HG03108 (cell line): ENCODE measurements around the gene BRWD1.

Source experiments
- ATAC-seq: cut with Tn5 transposase; IDR thresholded peaks from one replicate; pipeline ENCODE4 v1.9.1; 2021; ENCODE audit warnings: moderate library complexity; ENCODE audit not compliant: unreplicated experiment

Gene BRWD1

DNA sequence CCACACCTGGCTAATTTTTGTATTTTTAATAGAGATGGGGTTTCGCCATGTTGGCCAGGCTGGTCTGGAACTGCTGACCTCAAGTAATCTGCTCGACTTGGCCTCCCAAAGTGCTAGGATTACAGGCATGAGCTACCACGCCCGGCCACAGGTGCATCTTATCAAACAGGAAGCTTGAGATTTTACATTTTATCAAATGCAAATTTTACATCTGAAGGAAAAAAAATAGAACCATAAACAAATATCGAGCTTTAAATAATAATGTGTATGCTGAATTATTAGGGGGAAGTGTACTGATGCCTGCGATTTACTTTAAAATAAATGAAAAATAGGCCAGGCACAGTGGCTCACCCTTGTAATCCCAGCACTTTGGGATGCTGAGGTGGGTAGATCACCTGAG lies 16.6 kb upstream of the BRWD1 start:
- no peak for ATAC-seq

DNA sequence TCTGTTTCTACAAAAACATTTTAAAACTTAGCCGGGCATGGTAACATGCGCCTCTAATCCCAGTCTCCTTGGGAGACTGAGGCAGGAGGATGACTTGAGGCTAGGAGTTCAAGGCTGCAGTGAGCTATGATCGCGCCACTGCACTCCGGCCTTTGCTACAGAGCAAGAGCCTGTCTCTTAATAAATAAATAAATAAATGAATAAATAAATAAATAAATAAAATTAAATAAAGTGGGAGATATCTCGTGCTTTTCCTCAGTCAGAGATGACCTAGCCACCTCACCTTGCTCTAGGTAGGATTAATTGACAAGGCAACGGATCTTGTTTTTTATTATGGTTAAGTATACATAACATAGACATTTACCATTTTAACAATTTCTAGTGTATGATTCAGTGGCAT lies 14.3 kb upstream of the BRWD1 start:
- no peak for ATAC-seq

DNA sequence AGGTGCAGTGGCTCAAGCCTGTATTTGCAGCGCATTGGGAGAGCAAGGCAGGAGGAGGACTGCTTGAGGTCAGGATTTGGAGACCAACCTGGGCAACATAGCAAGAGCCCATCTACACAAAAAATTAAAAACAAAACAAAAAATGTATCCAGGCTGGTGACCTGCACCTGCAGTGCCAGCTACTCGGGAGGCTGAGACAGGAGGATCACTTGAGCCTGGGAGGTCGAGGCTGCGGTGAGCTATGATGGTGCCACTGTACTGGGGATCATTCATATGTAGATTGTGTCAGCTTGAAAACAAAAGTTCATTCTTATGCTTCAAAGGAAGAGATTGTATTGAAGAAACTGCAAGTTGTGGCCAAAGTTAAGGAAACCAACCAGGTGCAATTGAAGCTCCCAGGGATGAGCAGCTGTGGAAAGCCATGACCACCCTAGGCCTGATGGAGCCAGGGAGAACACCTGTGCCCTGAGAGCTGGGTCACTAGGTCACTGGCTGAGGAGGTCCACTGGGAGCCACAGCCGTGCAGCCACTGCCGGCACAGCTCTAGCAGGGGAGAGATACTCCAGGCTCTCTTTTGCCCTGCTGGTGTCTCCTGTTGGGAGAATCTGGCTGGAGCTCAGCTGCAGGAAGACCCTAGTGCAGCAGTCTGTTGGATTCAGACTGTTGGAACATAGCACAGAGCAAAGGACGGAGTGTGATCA lies 13.3 kb upstream of the BRWD1 start:
- no peak for ATAC-seq

DNA sequence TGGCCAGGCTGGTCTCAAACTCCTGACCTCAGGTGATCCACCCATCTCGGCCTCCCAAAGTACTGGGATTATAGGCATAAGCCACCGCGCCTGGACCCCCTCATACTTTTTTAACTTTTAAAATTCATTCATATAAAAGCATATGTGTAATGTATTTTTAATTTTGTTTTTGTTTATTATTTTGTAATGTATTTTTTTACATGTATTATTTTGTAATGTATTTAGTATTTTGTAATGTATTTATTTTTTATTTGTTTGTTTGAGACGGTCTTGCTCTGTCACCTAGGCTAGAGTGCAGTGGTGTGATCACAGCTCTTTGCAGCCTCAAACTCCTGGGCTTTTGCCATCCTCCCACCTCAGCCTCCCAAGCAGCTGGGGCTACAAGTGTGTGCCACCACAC lies 12.0 kb upstream of the BRWD1 start:
- ATAC-seq = no peak

DNA sequence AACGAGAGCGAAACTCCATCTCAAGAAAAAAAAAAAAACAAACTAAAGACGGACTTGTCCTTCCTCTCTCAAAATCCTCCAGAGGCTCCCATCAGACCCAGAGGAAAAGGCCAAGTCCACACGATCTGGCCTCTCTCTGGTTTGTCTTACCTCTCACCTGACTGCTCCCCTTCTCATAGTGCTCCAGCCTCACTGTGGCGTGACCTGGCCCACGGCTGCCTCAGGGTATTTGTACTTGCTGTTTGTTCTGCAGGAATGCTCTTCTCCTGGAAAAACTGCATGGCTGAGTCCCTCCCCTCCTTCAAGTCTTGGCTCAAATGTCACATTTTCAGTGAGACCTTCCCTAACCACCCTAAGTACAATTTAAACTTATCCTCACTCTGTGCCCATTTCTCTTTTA lies 8.0 kb upstream of the BRWD1 start:
- no peak for ATAC-seq

DNA sequence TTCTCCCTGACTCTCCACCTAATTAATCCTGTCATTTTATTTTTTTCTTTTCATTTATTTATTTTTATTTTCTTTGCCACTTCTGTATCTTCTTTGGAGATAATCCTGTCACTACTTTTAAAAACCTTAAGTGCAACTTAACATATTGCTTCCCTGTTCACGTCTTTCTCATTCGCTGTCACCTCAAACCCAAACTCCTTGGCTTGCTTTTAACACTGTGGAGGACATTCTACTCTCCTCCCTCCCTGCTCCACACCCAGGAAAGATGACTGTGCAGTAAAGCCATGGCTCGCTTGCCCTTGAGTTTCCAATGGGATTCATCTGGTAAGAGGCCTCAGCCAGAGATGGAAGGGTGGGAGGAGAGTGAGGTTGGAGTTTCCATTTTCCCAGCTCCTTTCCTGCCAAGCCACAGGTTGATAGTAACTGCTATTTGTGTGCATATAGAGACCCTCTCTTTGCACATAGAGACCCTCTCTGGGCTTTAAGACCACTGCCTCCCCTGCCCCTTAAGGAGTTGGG lies 6.4 kb upstream of the BRWD1 start:
- no peak for ATAC-seq

DNA sequence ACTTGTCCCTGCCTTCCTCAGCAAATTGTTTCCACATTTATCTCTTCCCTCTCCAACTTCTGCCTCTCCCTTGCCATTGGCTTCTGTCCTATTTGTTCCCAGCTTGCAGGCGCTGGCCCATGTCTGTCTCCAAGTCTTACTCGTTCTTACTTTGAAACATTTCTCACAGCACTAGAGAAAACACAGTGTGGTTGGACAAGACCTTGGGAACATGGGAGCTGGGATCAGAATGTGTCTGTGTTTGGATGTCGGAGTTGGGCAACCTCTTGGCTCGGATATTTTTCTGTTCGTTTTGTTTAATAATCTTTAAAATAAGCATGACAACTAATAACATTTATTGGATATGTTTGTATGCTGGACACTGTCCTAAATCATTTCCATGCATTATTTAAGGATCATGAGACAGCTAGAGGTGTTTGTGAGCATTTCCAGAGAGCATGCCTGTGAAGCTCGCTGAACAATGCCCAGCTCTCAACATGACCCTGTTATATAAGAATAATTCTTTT lies 5.9 kb upstream of the BRWD1 start:
- ATAC-seq = no peak

DNA sequence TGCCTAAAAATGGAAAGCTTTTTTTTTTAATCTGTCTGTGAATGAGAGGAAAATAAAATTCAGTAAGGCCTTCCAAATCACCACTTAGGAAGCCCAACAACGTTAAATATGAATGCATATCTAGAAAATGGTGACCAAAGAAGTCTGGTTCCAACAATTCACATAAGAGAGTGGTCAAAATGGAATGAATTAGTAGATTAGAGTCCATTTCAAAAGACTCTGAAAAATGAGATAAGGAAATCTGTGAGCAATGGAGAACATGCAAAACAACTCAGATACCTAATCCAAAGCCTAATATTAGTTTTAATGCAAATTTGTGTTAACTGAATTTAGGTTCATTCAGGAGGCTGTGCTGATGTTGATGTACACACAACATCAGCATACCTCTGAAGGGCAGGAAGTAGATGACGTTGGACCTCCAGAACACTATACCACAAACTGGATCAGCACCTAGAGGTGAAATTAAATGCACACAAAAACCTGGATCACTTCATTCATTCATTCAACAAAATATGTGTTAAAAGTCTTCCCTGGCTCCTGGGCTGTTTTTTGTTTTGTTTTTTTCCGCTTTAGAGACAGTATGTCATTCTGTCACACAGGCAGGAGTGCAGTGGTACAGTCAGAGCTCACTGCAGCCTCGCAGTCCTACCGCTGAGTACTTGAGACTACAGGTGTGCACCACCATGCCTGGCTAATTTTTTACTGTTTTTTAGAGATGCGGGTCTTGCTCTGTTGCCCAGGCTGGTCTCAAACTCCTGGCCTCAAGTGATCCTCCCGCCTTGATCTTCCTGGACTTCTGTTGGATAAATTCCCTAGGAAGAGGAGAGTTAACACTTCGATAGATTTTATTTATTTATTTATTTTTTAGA lies 4.9 kb upstream of the BRWD1 start:
- ATAC-seq = no peak

DNA sequence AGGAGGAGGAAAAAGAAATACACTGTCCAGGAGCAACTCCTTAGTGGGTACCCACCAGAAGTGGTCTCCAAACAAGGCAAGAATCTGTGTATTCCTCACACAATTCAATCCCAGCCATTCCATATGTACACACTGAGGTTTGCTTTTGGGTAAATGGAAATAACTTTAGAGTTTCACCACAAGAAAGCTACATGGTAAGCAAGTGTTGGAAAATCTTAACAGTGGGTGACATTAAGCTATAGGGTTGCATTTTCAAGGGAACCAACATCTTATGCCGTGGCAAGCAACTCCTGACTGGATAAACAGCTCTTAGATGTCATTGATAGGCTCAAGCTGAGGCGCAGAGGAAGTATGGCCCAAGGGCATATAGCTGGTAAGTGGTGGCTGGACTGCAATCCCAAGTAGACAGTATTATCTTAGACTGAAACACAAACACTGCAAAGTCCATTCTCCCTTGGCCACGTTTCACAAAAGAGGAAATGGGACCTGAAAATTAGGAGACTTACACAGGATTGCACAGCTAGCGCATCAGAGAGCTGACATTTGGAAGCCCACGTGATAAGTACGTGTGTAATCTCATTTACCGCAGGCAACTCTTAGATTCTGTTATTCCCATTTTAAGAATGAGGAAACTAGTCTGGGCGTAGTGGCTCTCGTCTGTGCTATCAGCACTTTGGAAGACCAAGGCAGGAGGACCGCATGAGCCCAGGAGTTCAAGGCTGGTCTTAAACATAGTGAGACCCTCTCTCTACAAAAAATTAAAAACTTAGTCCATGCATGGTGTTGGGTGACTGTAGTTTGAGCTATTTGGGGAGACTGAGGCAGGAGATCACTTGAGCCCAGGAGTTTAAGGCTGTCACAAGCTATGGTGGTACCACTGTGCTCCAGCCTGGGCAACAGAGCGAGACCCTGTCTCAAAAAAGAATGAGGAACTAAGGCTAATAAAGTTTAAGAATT lies 4.0 kb upstream of the BRWD1 start:
- no peak for ATAC-seq

DNA sequence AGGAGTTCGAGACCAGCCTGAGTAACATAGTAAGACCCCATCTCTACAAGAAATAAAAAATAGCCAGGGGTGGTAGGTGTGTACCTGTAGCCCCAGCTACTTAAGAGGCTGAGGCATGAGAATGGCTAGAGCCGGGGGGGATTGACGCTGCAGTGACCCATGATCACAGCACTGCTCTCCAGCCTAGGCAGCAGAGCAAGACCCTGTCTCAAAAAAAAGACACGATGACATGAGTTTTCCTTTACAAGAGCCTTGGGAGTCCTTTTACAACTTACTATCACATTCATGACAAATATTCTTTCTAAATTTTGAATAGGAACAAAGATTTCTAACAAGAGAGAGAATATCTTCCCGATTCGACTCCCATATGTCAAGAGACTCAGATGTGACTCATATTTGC lies 3.3 kb upstream of the BRWD1 start:
- ATAC-seq = no peak

DNA sequence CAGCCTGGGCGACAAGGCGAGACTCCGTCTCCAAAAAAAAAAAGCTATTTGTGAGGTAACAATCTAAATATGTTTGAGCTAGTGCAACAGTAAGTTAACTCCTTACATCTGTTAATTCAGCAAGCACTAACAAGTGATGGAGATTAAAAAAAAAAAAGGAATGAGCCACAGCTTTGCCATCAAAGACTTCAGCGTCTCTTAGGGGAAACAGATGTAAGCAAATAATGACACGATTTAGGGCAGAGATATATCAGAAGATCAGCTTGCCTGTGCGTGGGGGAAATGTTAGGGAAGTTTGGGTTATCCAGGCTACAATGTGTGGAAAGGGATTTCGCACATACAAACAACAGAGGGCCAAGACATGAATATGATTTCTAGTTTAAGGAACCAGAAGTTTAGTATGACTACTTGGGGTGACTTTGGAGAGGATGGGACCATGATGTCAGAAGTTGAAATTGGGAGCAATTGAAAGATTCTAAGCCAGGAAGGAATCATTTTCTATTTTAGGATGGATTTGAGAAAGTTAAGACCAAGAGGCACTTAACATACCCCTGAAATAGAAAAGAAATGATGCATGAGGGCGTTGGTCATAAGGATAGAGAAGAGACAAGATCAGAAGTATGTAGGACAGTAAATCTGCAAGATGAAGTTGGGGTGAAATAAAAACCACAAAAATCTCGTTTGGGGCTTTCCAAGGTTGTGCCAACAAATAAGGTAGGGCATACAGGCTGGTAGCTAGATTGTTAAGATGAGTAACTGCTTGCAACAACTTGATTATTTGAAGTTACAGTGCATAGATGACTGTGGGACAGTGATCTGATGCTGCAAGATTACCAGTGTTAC lies 2.4 kb upstream of the BRWD1 start:
- ATAC-seq = no peak

DNA sequence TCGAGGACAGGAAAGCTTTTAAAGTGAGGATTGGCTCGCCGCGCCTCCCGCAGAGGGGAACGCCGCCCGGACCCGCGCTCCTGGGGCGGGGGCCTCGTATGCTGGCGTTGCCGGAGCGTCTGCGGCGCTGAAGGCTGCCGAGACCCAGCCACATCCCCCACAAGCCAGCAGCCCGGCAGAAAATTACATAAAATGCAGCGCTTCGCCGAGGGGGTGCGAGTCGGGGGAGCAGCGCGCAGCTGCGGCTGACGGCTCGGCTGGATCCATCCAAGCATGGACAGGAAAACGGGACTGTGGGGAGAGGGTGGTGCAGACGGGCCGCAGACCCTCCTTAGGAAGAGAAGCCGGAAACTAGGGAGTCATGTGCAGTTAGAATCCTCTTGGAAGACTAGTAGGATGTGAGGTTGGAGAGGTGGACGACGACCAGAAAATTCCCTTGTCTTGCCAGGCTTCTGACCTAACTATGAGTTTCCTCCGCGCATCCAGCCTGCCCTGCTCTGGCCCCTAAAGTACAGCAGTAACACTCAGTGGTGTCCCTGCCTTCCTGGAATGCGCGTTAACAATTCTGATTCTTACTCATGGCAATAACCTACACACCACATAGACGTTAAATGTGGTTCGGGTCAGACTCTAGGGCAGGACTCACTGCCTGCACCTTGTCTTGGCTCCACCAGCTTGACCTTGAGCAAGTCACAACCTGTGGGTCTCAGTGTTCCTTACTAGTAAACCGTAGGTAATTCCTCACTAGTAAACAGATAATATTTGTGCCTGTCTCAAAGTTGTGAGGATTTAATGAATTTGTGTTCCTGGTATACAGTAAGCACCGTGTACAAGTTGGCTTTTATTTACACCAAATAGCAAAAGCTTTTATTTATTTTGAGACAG lies 953 bp upstream of the BRWD1 start:
- peak; percentile 15 for ATAC-seq

DNA sequence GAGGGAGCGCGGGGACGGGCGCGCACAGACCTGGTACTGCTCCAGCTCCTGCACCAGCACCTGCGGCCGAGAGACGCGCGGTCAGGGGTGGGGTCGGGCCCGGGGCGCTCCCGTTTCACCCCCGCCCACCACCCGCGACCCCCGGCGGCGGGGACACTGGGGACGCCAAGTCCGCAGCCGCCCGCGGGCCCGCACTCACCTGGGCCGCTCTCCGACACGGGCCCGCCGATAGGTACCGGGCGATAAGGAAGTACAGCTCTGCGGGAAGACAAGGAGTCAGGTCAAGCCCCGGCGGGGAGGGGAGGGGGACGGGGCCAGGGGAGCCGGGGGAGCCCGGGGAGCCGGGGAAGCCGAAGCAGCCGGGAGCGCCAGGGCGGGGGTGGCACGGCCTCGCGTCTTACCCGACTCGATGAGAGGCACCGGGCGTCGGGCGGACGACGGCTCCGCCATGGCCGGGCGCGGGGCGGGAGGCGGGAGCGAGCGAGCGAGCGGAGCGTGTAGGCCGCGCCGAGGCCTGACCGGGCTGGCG lies 326 bp downstream of the BRWD1 start:
- ATAC-seq = no peak

DNA sequence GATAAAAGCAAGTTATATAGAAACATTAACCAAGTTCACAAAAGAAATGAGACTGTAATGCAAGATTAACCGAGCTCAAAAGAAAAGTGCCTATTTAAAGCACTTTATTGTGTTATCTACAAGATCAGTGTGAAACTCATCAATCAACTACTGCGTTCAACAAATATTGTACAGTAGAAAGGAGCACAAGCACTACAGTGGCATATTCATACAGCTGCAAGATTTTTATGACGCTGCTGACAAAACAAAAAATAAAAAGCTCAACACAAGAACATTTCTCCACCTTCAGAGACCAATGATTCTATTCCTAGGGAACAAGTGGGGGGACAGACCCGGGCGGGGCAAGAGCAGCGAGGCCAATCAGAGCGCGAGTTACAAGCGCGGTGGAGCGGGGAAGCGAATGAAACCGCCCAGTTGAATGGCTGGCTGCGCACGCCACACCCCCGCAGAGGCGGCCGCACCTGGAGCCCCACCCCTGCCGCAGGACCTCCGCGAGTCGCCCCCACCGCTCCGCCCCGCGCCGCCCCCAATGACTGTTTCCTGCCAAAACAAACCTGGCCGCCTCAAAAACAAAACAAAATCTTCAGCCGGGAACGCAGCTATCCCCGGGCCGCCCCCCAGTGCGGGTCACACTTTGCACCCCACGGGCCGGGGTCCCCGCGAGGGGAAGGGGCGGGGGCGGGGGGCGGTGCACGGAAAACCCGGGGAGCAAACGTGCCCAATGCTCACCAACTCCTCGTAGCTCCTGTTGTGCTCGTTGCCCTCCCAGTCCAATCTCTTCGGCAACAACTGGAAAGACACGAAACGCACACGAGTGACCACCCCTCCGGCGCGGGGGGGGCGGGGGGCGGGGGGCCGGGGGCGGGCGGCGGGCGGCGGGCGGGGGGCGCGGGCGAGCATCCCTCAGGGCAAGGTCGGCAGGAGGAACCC lies 1.1 kb downstream of the BRWD1 start:
- peak; percentile 76 for ATAC-seq

DNA sequence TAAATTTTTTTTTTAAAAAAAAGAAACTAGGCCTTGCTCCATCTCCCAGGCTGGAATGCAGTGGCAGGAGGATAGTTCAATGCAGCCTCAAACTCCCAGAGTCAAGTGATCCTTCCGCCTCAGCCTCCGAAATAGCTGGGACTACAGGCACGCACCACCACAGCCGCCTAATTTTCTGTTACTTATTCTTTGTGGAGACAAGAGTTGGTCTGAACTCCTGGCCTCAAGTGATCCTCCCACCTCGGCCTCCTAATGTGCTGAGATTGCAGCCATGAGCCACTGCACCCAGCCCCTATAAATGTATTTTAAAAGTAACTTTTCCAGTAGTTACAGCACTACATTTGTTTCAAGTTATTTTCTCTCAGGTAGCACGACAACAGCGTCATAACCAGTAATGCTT lies 2.3 kb downstream of the BRWD1 start:
- no peak for ATAC-seq

DNA sequence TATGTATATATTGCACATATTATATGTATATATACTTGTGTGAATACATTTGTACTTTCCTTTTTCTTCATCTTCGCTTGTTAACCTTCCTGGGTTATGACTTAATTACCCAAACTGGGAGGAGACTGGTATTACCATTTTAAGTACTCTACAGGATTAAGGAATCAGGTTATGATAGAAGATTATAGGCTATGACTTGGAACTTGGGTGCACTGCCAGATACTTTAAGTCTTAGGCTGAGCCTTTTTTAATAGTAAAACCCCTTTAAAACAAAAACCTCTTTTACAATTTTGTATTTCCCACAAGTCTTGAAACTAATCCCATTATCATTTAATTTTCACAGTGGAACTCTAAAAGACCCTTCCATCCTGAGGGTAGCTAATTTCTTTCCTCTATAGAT lies 6.0 kb downstream of the BRWD1 start:
- ATAC-seq = no peak

DNA sequence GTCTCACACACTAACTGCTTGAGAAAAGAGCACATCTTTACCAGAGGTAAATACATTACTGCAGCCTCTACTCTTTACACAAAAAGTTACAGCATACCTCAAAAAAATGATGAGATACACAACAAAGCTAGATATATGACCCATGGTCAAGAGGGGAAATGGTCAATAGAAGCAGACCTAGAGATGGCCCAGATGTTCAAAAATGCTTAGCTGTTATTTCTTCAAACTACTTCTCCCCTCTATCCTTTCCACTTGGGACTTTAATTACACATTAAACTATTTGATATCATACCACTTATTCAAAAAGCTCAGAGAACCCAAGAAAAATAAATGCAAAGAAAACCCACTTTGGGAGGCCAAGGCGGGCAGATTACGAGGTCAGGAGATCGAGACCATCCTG lies 12.8 kb downstream of the BRWD1 start:
- no peak for ATAC-seq

DNA sequence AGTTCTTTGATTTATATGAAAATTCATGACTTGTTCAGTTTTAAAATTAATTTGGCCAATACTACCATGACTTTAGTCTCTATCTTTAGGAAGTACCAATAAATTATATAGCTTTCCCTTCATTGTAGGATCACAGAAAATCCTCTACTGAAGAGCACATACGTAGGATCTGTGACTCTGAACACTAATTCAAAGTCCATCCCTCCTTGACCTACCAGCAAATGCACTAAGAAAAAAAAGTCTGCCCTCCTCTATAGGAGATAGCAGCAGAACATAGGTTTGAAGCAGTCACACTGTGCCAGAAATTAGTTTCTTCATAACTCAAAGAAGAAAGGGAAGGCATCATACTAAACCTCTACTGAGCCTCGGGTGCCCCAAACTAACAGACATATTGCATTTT lies 16.5 kb downstream of the BRWD1 start:
- no peak for ATAC-seq
